Ovary (tissue), 9 donors: ENCODE measurements around the gene ISOC1. TPM values are rescaled to one million over a fixed set of nuclear protein-coding genes. Genes with fewer than 3 reads are reported as not detected.

ENCODE experiments used
- DNase-seq, 5 donors: peaks; one replicate each; pipeline ENCODE4 v3.0.0-alpha.2; 2019 to 2020
- H3K27ac ChIP-seq, 2 donors: fragments of 200-600 bp; one replicate each; pipeline versions ENCODE4 v1.5.1 to v1.8.0; 2019 to 2022
- H3K27me3 ChIP-seq: fragments of 200-600 bp; one replicate; pipeline ENCODE4 v1.8.0; 2022
- H3K36me3 ChIP-seq: fragments of 200-600 bp; sonication (generic); one replicate; pipeline ENCODE4 v1.5.1; 2019
- H3K4me1 ChIP-seq: one replicate; pipeline ENCODE4 v1.8.1; 2013; ENCODE audit warnings: mild to moderate bottlenecking, moderate library complexity; ENCODE audit not compliant: insufficient read depth
- H3K4me3 ChIP-seq: fragments of 200-600 bp; sonication (generic); one replicate; pipeline ENCODE4 v1.5.1; 2017
- H3K9me3 ChIP-seq, 2 donors: fragments of 200-600 bp in 1 of 2; sonication (generic) in 1 of 2; one replicate each; pipeline versions ENCODE4 v1.5.1 to v1.8.1; 2013 to 2019; ENCODE audit warnings: mild to moderate bottlenecking in 1 of 2, moderate library complexity in 1 of 2
- CTCF ChIP-seq, 3 donors: fragments of 450-650 bp in 2 of 3; fragments of 200-600 bp in 1 of 3; IDR thresholded peaks; one replicate each; pipeline versions ENCODE4 v1.5.1 to v1.8.0; 2016 to 2022; ENCODE audit warnings: antibody characterized with exemption in 3 of 3, mild to moderate bottlenecking in 1 of 3
- EP300 ChIP-seq: sonication (generic); formaldehyde crosslinking; IDR thresholded peaks from one replicate; pipeline ENCODE4 v1.6.1; 2017; ENCODE audit warnings: antibody characterized with exemption
- POLR2A ChIP-seq: fragments of 450-650 bp; IDR thresholded peaks from one replicate; pipeline ENCODE4 v1.6.1; 2017; ENCODE audit warnings: antibody characterized with exemption, mild to moderate bottlenecking, moderate library complexity
- WGBS, 3 donors: extraction: QIAGEN DNeasy Blood & Tissue Kit in 1 of 3; methylation state at CpG; one replicate each; pipeline versions ENCODE4 v1.1.5 to v1.1.7; 2013 to 2017; 5-methylcytosine and 5-hydroxymethylcytosine counted together
- intact Hi-C, 4 donors: fragments of 100-400 bp; cut with DNase I; formaldehyde crosslinking; loops; one replicate each; pipeline versions ENCODE4 v1.11.0 to v1.15.1; 2022 to 2023
- polyA plus RNA-seq, 2 donors: library from polyadenylated mRNA; stranded (reverse); fragments of 200-250 nt in 1 of 2; fragments of 350-450 nt in 1 of 2; fragmentation: Illumina TruSeq in 1 of 2; extraction: RNeasy Lipid Tissue Mini Kit (QIAGEN cat#74804) in 1 of 2; gene quantifications; one replicate each; pipeline ENCODE4 v1.2.3, GENCODE V29; 2013 to 2014
- total RNA-seq, 7 donors: library from RNA; depleted of rRNA in 2 of 7; stranded (reverse); fragments of >200 nt in 2 of 7; fragmentation: NEBNext Ultra II Directional in 3 of 7; extraction: Animal tissue kit (Norgen Biotek cat#: 25700) in 3 of 7; gene quantifications; one replicate each; pipeline versions ENCODE4 v1.1.0 to v1.2.4, GENCODE V29; 2016 to 2023
- donor health status: DM: no; HTN: no; CAD: no; lungs with moderate emphysema.
- donor health status: DM: no; HTN: no; CAD: no.
- donor health status: Bipolar disorder and iron deficiency.
- donor health status: DM: yes; HTN: yes; CAD: no.
- donor health status: DM: no; HTN: no; CAD: no.
- donor health status: DM: yes; HTN: yes; CAD: no.

ISOC1 gene
- total and polyA plus RNA-seq, 9 donors: 19.1 to 98.0 (median 27.3) TPM

- no peaks in the 10 kb centered on the region for H3K4me1 ChIP-seq
- H3K36me3 ChIP-seq: no peaks in the 10 kb centered on the region
- no peak for TF ChIP-seq EP300
- no peak for TF ChIP-seq POLR2A
- no peak for TF ChIP-seq CTCF (IDR thresholded peaks at IDR 0.05)
- intact Hi-C loops: loop anchor here in 1 of 4 donors (5.0 kb wide), 1 partner anchor 194 kb away; no protein-coding TSS in a partner anchor
- H3K27me3 ChIP-seq: no peaks in the 10 kb centered on the region
- DNase-seq: no peak
- no peak overlapping the region for H3K4me3 ChIP-seq
- no peaks in the 10 kb centered on the region for H3K9me3 ChIP-seq
- H3K27ac ChIP-seq: no peak overlapping the region
- 71 to 79% (median 79%) methylated on average over 2 of the region's 2 CpGs for WGBS, 3 donors
Measured at GRCh38 chr5:129125819-129126218, 31.3 kb downstream of the ISOC1 start.

DNA sequence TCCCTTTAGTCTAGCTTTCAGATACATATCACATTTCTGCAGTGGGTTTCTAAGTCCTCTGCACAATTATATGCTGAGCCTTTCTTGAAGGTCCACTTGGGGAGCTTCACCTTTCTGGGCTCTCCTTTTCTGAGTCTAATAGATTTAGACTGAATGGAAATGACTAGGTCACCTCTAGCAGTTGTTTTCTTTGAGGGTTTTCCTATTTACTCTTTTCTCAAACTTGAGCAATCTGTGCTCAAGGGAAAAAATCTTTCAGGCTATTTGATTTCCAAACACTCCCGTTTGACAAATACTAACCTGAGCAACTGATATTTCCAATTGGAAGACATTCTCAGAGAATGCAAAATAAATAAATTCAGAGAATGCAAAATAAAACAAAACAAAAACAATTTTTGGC is 39.0 kb downstream of the ISOC1 start:
- intact Hi-C loops: no loop called here

DNA sequence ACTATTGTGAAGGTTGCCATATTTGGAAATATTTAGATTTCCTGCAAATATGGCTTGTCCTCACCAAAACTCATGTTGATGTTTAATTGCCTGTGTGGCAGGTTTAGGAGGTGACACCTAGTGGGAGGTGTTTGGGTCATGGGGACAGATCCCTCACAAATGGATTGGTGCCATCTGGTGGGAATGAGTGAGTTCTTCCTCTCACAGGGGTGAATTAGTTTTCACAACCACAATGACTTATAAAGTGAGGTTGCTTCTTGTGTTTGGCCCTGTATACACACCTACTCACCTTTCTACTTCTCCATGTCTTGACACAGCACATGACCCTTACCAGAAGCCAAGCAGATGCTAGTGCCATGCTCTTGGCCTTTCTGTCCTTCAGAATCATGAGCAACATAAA is 41.1 kb downstream of the ISOC1 start:
- H3K4me1 ChIP-seq: no peaks in the 10 kb centered on the region
- DNase-seq: no peak
- H3K36me3 ChIP-seq: no peaks in the 10 kb centered on the region
- TF ChIP-seq CTCF (IDR thresholded peaks at IDR 0.05) (no peak), EP300 (no peak), POLR2A (no peak)
- intact Hi-C loops: no loop called here
- no peaks in the 10 kb centered on the region for H3K27me3 ChIP-seq
- H3K9me3 ChIP-seq: no peaks in the 10 kb centered on the region
- no peak overlapping the region for H3K27ac ChIP-seq
- H3K4me3 ChIP-seq: no peak overlapping the region

More for the DNA sequence above, 39.0 kb downstream of the ISOC1 start:
- Histone ChIP-seq H3K27ac (no peak overlapping the region), H3K36me3 (no peaks in the 10 kb centered on the region), H3K4me3 (no peak overlapping the region), H3K4me1 (no peaks in the 10 kb centered on the region), H3K9me3 (no peaks in the 10 kb centered on the region), H3K27me3 (no peaks in the 10 kb centered on the region)
- no peak for DNase-seq
- no peak for TF ChIP-seq EP300
- TF ChIP-seq POLR2A: no peak
- no peak for TF ChIP-seq CTCF (IDR thresholded peaks at IDR 0.05)
- 19 to 52% (median 21%) methylated on average over 1 of the region's 1 CpG for WGBS, 3 donors

DNA sequence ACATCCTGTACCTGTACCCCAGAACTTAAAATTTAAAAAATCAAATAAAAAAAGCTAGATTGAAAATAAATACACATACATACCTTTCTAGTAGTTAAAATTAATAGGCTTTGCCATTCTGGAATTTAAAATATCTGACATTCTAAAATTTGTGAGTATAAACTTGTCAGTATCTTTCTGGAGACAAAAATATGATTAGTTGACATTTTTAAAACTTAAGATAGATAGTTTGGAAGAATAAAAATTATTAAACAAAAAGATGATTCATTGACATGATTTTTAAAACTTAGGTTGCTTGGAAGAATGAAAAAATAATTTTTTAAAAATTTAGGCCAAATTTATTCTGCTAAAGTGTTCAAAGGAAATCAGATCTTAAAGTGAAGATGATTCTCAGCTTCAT is 43.1 kb downstream of the ISOC1 start:
- Histone ChIP-seq H3K4me3 (no peak overlapping the region), H3K27ac (no peak overlapping the region), H3K9me3 (no peaks in the 10 kb centered on the region), H3K27me3 (no peaks in the 10 kb centered on the region), H3K4me1 (no peaks in the 10 kb centered on the region), H3K36me3 (no peaks in the 10 kb centered on the region)
- intact Hi-C loops: no loop called here
- TF ChIP-seq POLR2A (no peak), EP300 (no peak), CTCF (IDR thresholded peaks at IDR 0.05) (no peak)
- DNase-seq: no peak

DNA sequence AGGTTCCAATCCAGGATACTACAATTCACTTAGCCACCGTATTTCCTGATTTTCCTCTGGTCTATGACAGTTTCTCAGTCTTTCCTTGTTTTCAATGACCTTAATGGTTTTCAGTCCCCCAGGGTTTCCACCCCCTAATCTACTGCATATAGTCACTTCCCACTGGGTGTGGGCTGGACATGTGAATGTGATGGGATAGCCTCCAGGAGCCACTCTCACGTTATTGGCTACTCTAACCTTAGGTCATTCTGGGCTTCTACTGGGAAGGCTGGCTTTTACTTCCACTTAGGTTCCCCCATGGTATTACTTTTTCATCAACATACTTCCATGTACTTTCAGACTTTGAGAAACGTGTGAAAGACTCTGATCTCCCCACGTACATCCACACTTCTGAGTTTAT is 46.5 kb downstream of the ISOC1 start:
- TF ChIP-seq EP300 (no peak), POLR2A (no peak), CTCF (IDR thresholded peaks at IDR 0.05) (no peak)
- Histone ChIP-seq H3K27me3 (no peaks in the 10 kb centered on the region), H3K4me3 (no peak overlapping the region), H3K4me1 (no peaks in the 10 kb centered on the region), H3K27ac (no peak overlapping the region), H3K9me3 (no peaks in the 10 kb centered on the region), H3K36me3 (no peaks in the 10 kb centered on the region)
- intact Hi-C loops: no loop called here
- WGBS, 3 donors: 60 to 85% (median 76%) methylated on average over 4 of the region's 4 CpGs
- DNase-seq: no peak
